ENCODE measurements around the gene MSH6.

MSH6 gene

DNA sequence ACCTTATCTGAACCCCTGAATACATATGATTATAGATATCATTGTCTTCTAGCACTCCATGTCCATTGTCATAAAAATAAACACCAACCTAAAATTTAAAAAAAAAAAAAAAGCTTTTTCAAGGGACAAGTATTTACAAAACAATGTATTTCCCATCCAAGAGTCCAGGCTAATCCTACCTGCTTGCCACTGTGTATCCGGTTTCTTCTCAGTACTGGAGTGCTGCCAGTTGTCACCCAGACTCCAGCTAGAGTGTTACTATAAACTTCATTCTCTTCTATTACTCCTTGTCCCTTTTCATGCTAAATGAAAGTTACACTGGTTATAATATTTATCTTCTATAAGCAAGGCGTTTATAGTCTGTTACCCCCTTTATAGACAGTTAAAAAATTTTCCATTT lies 35.8 kb downstream of the MSH6 start:
- Histone ChIP-seq H3K4me3 (ENCODE audit: insufficient read depth in 1 of 2, low read depth in 1 of 2, low read length in 2 of 2) (no peak overlapping the region), H3K4me1 (ENCODE audit: control insufficient read depth, insufficient read depth, low read depth, low read length) (no peaks in the 10 kb centered on the region), H2BK120ac (ENCODE audit: low read depth, low read length) (no peak overlapping the region), H2BK12ac (ENCODE audit: low read length in 2 of 2) (no peak overlapping the region), H3K23ac (ENCODE audit: low read length in 2 of 2) (no peak overlapping the region), H4K91ac (ENCODE audit: low read length) (no peak overlapping the region), H3K27me3 (ENCODE audit: control insufficient read depth in 1 of 2, insufficient read depth in 1 of 2, low read length in 2 of 2) (no peaks in the 10 kb centered on the region), H3K4me2 (ENCODE audit: low read length, poor library complexity, severe bottlenecking) (no peak overlapping the region), H2BK5ac (ENCODE audit: low read depth, low read length, poor library complexity, severe bottlenecking) (no peak overlapping the region), H3K79me1 (replicated peaks; ENCODE audit: low read length, poor library complexity, severe bottlenecking) (peaks cover 15% of the 10 kb centered on the region), H3K14ac (ENCODE audit: low read length in 2 of 2) (no peak overlapping the region), H3K18ac (ENCODE audit: low read depth in 1 of 2, low read length in 2 of 2) (no peak overlapping the region), H2AK5ac (ENCODE audit: low read length, severe bottlenecking) (no peak overlapping the region), H2BK15ac (ENCODE audit: low read depth, poor library complexity, severe bottlenecking) (no peak overlapping the region), H3K9me3 (ENCODE audit: control insufficient read depth, low read length) (no peaks in the 10 kb centered on the region), H3K9ac (ENCODE audit: low read length) (no peak overlapping the region), H3K36me3 (ENCODE audit: control insufficient read depth in 1 of 2, insufficient read depth in 2 of 2, low read depth in 1 of 2, low read length in 2 of 2) (peaks cover 30 to 91% of the 10 kb centered on the region in 2 experiments), H4K8ac (ENCODE audit: low read length) (no peak overlapping the region), H2AFZ (ENCODE audit: low read depth, low read length) (no peak overlapping the region), H3K27ac (ENCODE audit: low read length, poor library complexity, severe bottlenecking) (no peak overlapping the region), H3K4ac (ENCODE audit: low read depth in 1 of 2, low read length in 2 of 2) (no peak overlapping the region)
- WGBS, result 100% methylated on average over 1 of the region's 2 CpGs
- no peak for DNase-seq

DNA sequence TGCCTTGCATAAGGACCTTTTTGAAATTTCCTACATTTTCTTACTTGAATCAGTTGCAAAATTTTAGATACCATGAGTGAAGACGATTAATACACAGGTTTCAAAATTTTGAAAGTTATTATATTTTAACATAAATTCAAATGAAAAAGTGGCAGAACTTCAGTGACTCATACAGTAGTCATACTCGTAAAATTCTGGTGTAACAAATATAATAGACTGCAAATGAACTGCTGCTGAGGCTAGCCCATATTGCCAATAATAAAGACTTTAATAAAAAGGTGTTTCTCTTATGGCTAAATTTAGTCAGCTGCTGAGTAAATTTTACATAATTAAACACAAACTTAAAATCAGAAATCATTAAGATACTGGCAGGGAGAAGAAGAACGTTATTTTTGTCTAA lies 36.9 kb downstream of the MSH6 start:
- Histone ChIP-seq H4K91ac (ENCODE audit: low read length) (no peak overlapping the region), H3K4me1 (ENCODE audit: control insufficient read depth, insufficient read depth, low read depth, low read length) (no peaks in the 10 kb centered on the region), H4K8ac (ENCODE audit: low read length) (no peak overlapping the region), H3K18ac (ENCODE audit: low read depth in 1 of 2, low read length in 2 of 2) (no peak overlapping the region), H3K27me3 (ENCODE audit: control insufficient read depth in 1 of 2, insufficient read depth in 1 of 2, low read length in 2 of 2) (no peaks in the 10 kb centered on the region), H2AFZ (ENCODE audit: low read depth, low read length) (no peak overlapping the region), H3K79me1 (replicated peaks; ENCODE audit: low read length, poor library complexity, severe bottlenecking) (peaks cover 18% of the 10 kb centered on the region), H3K9ac (ENCODE audit: low read length) (no peak overlapping the region), H3K27ac (ENCODE audit: low read length, poor library complexity, severe bottlenecking) (no peak overlapping the region), H2BK5ac (ENCODE audit: low read depth, low read length, poor library complexity, severe bottlenecking) (no peak overlapping the region), H3K4me2 (ENCODE audit: low read length, poor library complexity, severe bottlenecking) (no peak overlapping the region), H3K4ac (ENCODE audit: low read depth in 1 of 2, low read length in 2 of 2) (no peak overlapping the region), H3K4me3 (ENCODE audit: insufficient read depth in 1 of 2, low read depth in 1 of 2, low read length in 2 of 2) (no peak overlapping the region), H2BK15ac (ENCODE audit: low read depth, poor library complexity, severe bottlenecking) (no peak overlapping the region), H3K9me3 (ENCODE audit: control insufficient read depth, low read length) (no peaks in the 10 kb centered on the region), H2BK120ac (ENCODE audit: low read depth, low read length) (no peak overlapping the region), H3K23ac (ENCODE audit: low read length in 2 of 2) (no peak overlapping the region), H3K36me3 (ENCODE audit: control insufficient read depth in 1 of 2, insufficient read depth in 2 of 2, low read depth in 1 of 2, low read length in 2 of 2) (peaks cover 34 to 94% of the 10 kb centered on the region in 2 experiments), H3K14ac (ENCODE audit: low read length in 2 of 2) (no peak overlapping the region), H2BK12ac (ENCODE audit: low read length in 2 of 2) (no peak overlapping the region), H2AK5ac (ENCODE audit: low read length, severe bottlenecking) (no peak overlapping the region)
- no peak for DNase-seq
- no CpG with 5 or more reads among the region's 3 CpGs for WGBS

DNA sequence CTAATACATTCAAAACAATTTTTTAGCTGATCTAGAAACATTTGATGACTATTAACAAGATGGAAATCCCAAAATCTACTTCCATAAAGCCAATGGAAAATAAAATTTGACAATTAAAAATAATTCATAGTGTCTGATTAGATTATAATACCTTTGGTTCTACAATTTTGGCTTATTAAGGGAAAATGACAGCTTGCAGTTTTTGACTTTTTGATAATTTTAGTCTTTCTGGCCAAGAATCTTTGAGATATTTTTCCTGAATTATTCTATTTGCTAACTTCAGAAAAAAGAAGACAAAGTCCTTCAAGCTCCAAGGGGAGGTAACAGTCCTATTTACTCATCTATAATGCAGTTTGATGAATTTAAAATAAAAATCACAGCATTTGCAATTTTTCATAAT lies 39.6 kb downstream of the MSH6 start:
- Histone ChIP-seq H4K8ac (ENCODE audit: low read length) (no peak overlapping the region), H3K79me1 (replicated peaks; ENCODE audit: low read length, poor library complexity, severe bottlenecking) (peaks cover 15% of the 10 kb centered on the region), H3K4me1 (ENCODE audit: control insufficient read depth, insufficient read depth, low read depth, low read length) (no peaks in the 10 kb centered on the region), H2BK12ac (ENCODE audit: low read length in 2 of 2) (no peak overlapping the region), H3K23ac (ENCODE audit: low read length in 2 of 2) (no peak overlapping the region), H3K9me3 (ENCODE audit: control insufficient read depth, low read length) (no peaks in the 10 kb centered on the region), H3K4me2 (ENCODE audit: low read length, poor library complexity, severe bottlenecking) (no peak overlapping the region), H3K27me3 (ENCODE audit: control insufficient read depth in 1 of 2, insufficient read depth in 1 of 2, low read length in 2 of 2) (no peaks in the 10 kb centered on the region), H2BK5ac (ENCODE audit: low read depth, low read length, poor library complexity, severe bottlenecking) (no peak overlapping the region), H3K36me3 (ENCODE audit: control insufficient read depth in 1 of 2, insufficient read depth in 2 of 2, low read depth in 1 of 2, low read length in 2 of 2) (peaks cover 29 to 91% of the 10 kb centered on the region in 2 experiments), H2BK15ac (ENCODE audit: low read depth, poor library complexity, severe bottlenecking) (no peak overlapping the region), H4K91ac (ENCODE audit: low read length) (no peak overlapping the region), H2AK5ac (ENCODE audit: low read length, severe bottlenecking) (no peak overlapping the region), H3K9ac (ENCODE audit: low read length) (no peak overlapping the region), H2AFZ (ENCODE audit: low read depth, low read length) (no peak overlapping the region), H2BK120ac (ENCODE audit: low read depth, low read length) (no peak overlapping the region), H3K14ac (ENCODE audit: low read length in 2 of 2) (no peak overlapping the region), H3K18ac (ENCODE audit: low read depth in 1 of 2, low read length in 2 of 2) (no peak overlapping the region), H3K27ac (ENCODE audit: low read length, poor library complexity, severe bottlenecking) (no peak overlapping the region), H3K4me3 (ENCODE audit: insufficient read depth in 1 of 2, low read depth in 1 of 2, low read length in 2 of 2) (no peak overlapping the region), H3K4ac (ENCODE audit: low read depth in 1 of 2, low read length in 2 of 2) (no peak overlapping the region)
- no peak for DNase-seq

DNA sequence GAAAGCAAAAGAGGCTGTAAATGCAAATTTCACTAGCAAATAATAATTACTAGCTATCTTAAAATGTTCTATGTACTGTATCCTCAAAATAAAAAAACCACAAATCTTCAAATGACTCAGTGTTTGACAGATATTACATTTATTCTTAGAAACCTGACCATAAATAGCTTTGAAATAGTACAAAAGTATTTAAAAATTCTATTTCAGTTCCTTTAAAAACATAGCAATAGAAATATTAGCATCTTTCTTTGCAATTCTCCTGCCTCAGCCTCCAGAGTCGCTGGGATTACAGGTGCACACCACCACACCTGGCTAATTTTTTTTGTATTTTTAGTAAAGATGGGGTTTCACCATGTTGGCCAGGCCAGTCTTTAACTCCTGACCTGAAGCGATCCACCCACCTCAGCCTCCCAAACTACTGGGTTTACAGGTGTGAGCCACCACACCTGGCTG lies 50.6 kb downstream of the MSH6 start:
- H2BK15ac ChIP-seq (ENCODE audit: low read depth, poor library complexity, severe bottlenecking), result no peak overlapping the region
- WGBS, result 100% methylated on average over 1 of the region's 2 CpGs
- no peak overlapping the region for H2AK5ac ChIP-seq (ENCODE audit: low read length, severe bottlenecking)
- no peak overlapping the region for H3K4me3 ChIP-seq (ENCODE audit: insufficient read depth in 1 of 2, low read depth in 1 of 2, low read length in 2 of 2)
- no peak overlapping the region for H4K8ac ChIP-seq (ENCODE audit: low read length)
- H3K4ac ChIP-seq (ENCODE audit: low read depth in 1 of 2, low read length in 2 of 2), result no peak overlapping the region
- no peak overlapping the region for H3K18ac ChIP-seq (ENCODE audit: low read depth in 1 of 2, low read length in 2 of 2)
- H3K9me3 ChIP-seq (ENCODE audit: control insufficient read depth, low read length), result no peaks in the 10 kb centered on the region
- peaks cover 17% of the 10 kb centered on the region for H3K79me1 ChIP-seq (replicated peaks; ENCODE audit: low read length, poor library complexity, severe bottlenecking)
- no peak overlapping the region for H2AFZ ChIP-seq (ENCODE audit: low read depth, low read length)
- no peak for DNase-seq
- H3K36me3 ChIP-seq (ENCODE audit: control insufficient read depth in 1 of 2, insufficient read depth in 2 of 2, low read depth in 1 of 2, low read length in 2 of 2), result peaks cover 33 to 95% of the 10 kb centered on the region in 2 experiments
- no peak overlapping the region for H3K27ac ChIP-seq (ENCODE audit: low read length, poor library complexity, severe bottlenecking)
- H3K4me2 ChIP-seq (ENCODE audit: low read length, poor library complexity, severe bottlenecking), result no peak overlapping the region
- no peak overlapping the region for H4K91ac ChIP-seq (ENCODE audit: low read length)
- H3K27me3 ChIP-seq (ENCODE audit: control insufficient read depth in 1 of 2, insufficient read depth in 1 of 2, low read length in 2 of 2), result no peaks in the 10 kb centered on the region
- H3K23ac ChIP-seq (ENCODE audit: low read length in 2 of 2), result no peak overlapping the region
- no peak overlapping the region for H3K9ac ChIP-seq (ENCODE audit: low read length)
- H2BK12ac ChIP-seq (ENCODE audit: low read length in 2 of 2), result no peak overlapping the region
- H3K4me1 ChIP-seq (ENCODE audit: control insufficient read depth, insufficient read depth, low read depth, low read length), result peaks cover 2% of the 10 kb centered on the region
- no peak overlapping the region for H2BK120ac ChIP-seq (ENCODE audit: low read depth, low read length)
- H3K14ac ChIP-seq (ENCODE audit: low read length in 2 of 2), result no peak overlapping the region
- H2BK5ac ChIP-seq (ENCODE audit: low read depth, low read length, poor library complexity, severe bottlenecking), result no peak overlapping the region
